SK-N-SH (cell line): Measurements from ENCODE around the gene MYO1B. TPM values are rescaled to one million over a fixed set of nuclear protein-coding genes. Genes with fewer than 3 reads are reported as not detected.

Source experiments
- CTCF ChIA-PET: fragments of 300-600, 350-600 bp; formaldehyde crosslinking; extraction: SDS; loops from one replicate; lab custom pipeline; 2021; lab: Yijun Ruan, JAX
- POLR2A ChIA-PET: fragments of 350-600 bp; sonication (Branson Sonifier 250); formaldehyde crosslinking; extraction: SDS; loops from one replicate; lab custom pipeline; 2020; ENCODE audit warnings: antibody characterized with exemption, inconsistent platforms; lab: Yijun Ruan, JAX
- DNase-seq: peaks from one replicate; pipeline ENCODE4 v3.0.0; 2012
- H2AFZ ChIP-seq: fragments of 200-600 bp; sonication (generic); 2 replicates; pipeline ENCODE4 v1.8.1; 2016; ENCODE audit warnings: antibody characterized with exemption, mild to moderate bottlenecking, low read depth
- H3F3A ChIP-seq: fragments of 200-600 bp; sonication (generic); replicated peaks from 2 replicates; pipeline ENCODE3; 2016; ENCODE audit warnings: antibody characterized with exemption, mild to moderate bottlenecking; ENCODE audit not compliant: insufficient read depth
- H3K27ac ChIP-seq, 2 experiments: fragments of 200-500 bp in 1 of 2; fragments of 200-600 bp in 1 of 2; sonication (Bioruptor generic) in 1 of 2; sonication (generic), shearing (Covaris generic) in 1 of 2; 2 replicates each; pipeline versions ENCODE4 v1.5.1 to v1.6.1; 2014 to 2016; ENCODE audit warnings: low read depth in 2 of 2, inconsistent platforms in 1 of 2, low read length in 1 of 2, mild to moderate bottlenecking in 1 of 2, mixed read lengths in 1 of 2
- H3K27me3 ChIP-seq: fragments of 200-600 bp; sonication (generic), shearing (Covaris generic); 2 replicates; pipeline ENCODE4 v1.6.1; 2016; ENCODE audit warnings: mixed run types; ENCODE audit not compliant: insufficient read depth
- H3K36me3 ChIP-seq, 2 experiments: fragments of 200-500 bp in 1 of 2; fragments of 200-600 bp in 1 of 2; sonication (Bioruptor generic) in 1 of 2; sonication (generic) in 1 of 2; replicated peaks in 1 of 2; 2 replicates each; pipeline versions ENCODE3 to v1.5.1; 2014 to 2016; ENCODE audit warnings: low read length in 1 of 2, mild to moderate bottlenecking in 1 of 2; ENCODE audit not compliant: insufficient read depth in 2 of 2, control insufficient read depth in 1 of 2
- H3K4me1 ChIP-seq, 2 experiments: fragments of 200-500 bp in 1 of 2; fragments of 200-600 bp in 1 of 2; sonication (Bioruptor generic) in 1 of 2; sonication (generic), shearing (Covaris generic) in 1 of 2; 2 replicates each; pipeline versions ENCODE4 v1.5.1 to v1.6.1; 2014 to 2016; ENCODE audit warnings: low read depth in 1 of 2, low read length in 1 of 2, mixed run types in 1 of 2; ENCODE audit not compliant: insufficient read depth in 2 of 2, control insufficient read depth in 1 of 2
- H3K4me2 ChIP-seq: fragments of 200-600 bp; sonication (generic), shearing (Covaris generic); 2 replicates; pipeline ENCODE4 v1.6.1; 2017; ENCODE audit warnings: mixed run types
- H3K4me3 ChIP-seq, 2 experiments: fragments of 200-500 bp in 1 of 2; fragments of 200-600 bp in 1 of 2; sonication (Bioruptor generic) in 1 of 2; sonication (generic), shearing (Covaris generic) in 1 of 2; 2 replicates each; pipeline versions ENCODE4 v1.5.1 to v1.8.1; 2014 to 2016; ENCODE audit warnings: low read depth in 2 of 2, inconsistent platforms in 1 of 2, low read length in 1 of 2, mild to moderate bottlenecking in 1 of 2, mixed read lengths in 1 of 2, moderate library complexity in 1 of 2
- H3K79me2 ChIP-seq: fragments of 200-600 bp; sonication (generic); 2 replicates; pipeline ENCODE4 v1.8.1; 2017; ENCODE audit warnings: mild to moderate bottlenecking; ENCODE audit not compliant: insufficient read depth
- H3K9ac ChIP-seq: fragments of 200-600 bp; sonication (generic); 2 replicates; pipeline ENCODE4 v1.6.1; 2017; ENCODE audit warnings: mixed run types
- H3K9me2 ChIP-seq: fragments of 200-600 bp; sonication (generic); 2 replicates; pipeline ENCODE4 v1.6.1; 2017; ENCODE audit warnings: mixed run types
- H3K9me3 ChIP-seq: fragments of 200-600 bp; sonication (generic); 2 replicates; pipeline ENCODE4 v1.6.1; 2017; ENCODE audit warnings: mixed run types, mild to moderate bottlenecking, moderate library complexity
- H4K20me1 ChIP-seq: fragments of 200-600 bp; sonication (generic); 2 replicates; pipeline ENCODE4 v1.6.1; 2017; ENCODE audit warnings: mild to moderate bottlenecking, mixed run types; ENCODE audit not compliant: insufficient read depth
- CHD2 ChIP-seq: fragments of 150-350 bp; IDR thresholded peaks from 2 replicates; pipeline ENCODE4 v1.6.1; 2018; ENCODE audit warnings: low read length; ENCODE audit not compliant: partially characterized antibody
- ELF1 ChIP-seq: IDR thresholded peaks from 2 replicates; pipeline ENCODE4 v1.4.0; 2012
- EP300 ChIP-seq, 2 experiments: IDR thresholded peaks; 2 replicates each; pipeline versions ENCODE4 v1.4.0 to v1.6.1; 2012; ENCODE audit warnings: borderline replicate concordance in 1 of 2, low read depth in 1 of 2, low read length in 1 of 2
- FOXM1 ChIP-seq: IDR thresholded peaks from 2 replicates; pipeline ENCODE4 v1.4.0; 2012; ENCODE audit warnings: low read depth, mild to moderate bottlenecking
- GATA2 ChIP-seq: sonication (generic); formaldehyde crosslinking; IDR thresholded peaks from 2 replicates; pipeline ENCODE4 v1.5.0; 2020; ENCODE audit warnings: mild to moderate bottlenecking, missing genetic modification reagents
- JUND ChIP-seq: IDR thresholded peaks from 2 replicates; pipeline ENCODE4 v1.4.0; 2012
- MEF2A ChIP-seq: IDR thresholded peaks from 2 replicates; pipeline ENCODE4 v1.4.0; 2012; ENCODE audit warnings: low read depth, borderline replicate concordance
- NRF1 ChIP-seq: IDR thresholded peaks from 2 replicates; pipeline ENCODE4 v1.6.1; 2012; ENCODE audit warnings: low read depth, mild to moderate bottlenecking, low read length
- RCOR1 ChIP-seq: fragments of 150-350 bp; IDR thresholded peaks from 2 replicates; pipeline ENCODE4 v1.6.1; 2017; ENCODE audit warnings: antibody characterized with exemption, low read length
- RFX5 ChIP-seq: IDR thresholded peaks from 2 replicates; pipeline ENCODE4 v1.6.1; 2012; ENCODE audit warnings: mild to moderate bottlenecking, improper control_type of control experiment, low read length
- RXRA ChIP-seq: IDR thresholded peaks from 2 replicates; pipeline ENCODE4 v1.4.0; 2012; ENCODE audit warnings: low read depth, mild to moderate bottlenecking, borderline replicate concordance
- SMC3 ChIP-seq: IDR thresholded peaks from 2 replicates; pipeline ENCODE4 v1.6.1; 2012; ENCODE audit warnings: low read depth, low read length, improper control_type of control experiment
- TAF1 ChIP-seq: IDR thresholded peaks from 2 replicates; pipeline ENCODE4 v1.6.1; 2012; ENCODE audit warnings: low read depth, mild to moderate bottlenecking, low read length, moderate library complexity, borderline replicate concordance
- TEAD4 ChIP-seq: IDR thresholded peaks from 2 replicates; pipeline ENCODE4 v1.4.0; 2012; ENCODE audit warnings: mild to moderate bottlenecking, borderline replicate concordance; ENCODE audit not compliant: insufficient read depth
- USF2 ChIP-seq: fragments of 150-350 bp; IDR thresholded peaks from 2 replicates; pipeline ENCODE4 v1.6.1; 2017; ENCODE audit warnings: antibody characterized with exemption, low read length, low read depth, borderline replicate concordance
- YY1 ChIP-seq: IDR thresholded peaks from 2 replicates; pipeline ENCODE4 v1.4.0; 2012; ENCODE audit warnings: low read depth, mild to moderate bottlenecking
- WGBS: methylation state at CpG from one replicate; pipeline ENCODE4 v1.1.6; 2017; ENCODE audit warnings: low lambda C conversion rate; 5-methylcytosine and 5-hydroxymethylcytosine counted together
- polyA plus RNA-seq, 3 experiments: library from polyadenylated mRNA; depleted of rRNA; stranded (reverse); fragments of >200 nt; gene quantifications; 2 replicates each; pipeline ENCODE4 v1.2.3, GENCODE V29; 2012
- TF ChIP-seq, protein P1 (sequence below): fragments of 150-350 bp; IDR thresholded peaks from 2 replicates; pipeline ENCODE4 v1.6.1; 2016; ENCODE audit warnings: mild to moderate bottlenecking, low read depth, low read length
- TF ChIP-seq, protein P2 (sequence below): IDR thresholded peaks from 2 replicates; pipeline ENCODE4 v1.4.0; 2012; ENCODE audit warnings: low read depth, borderline replicate concordance
- TF ChIP-seq, protein P3 (sequence below): IDR thresholded peaks from 2 replicates; pipeline ENCODE4 v1.4.0; 2012; ENCODE audit warnings: low read depth, borderline replicate concordance

Gene MYO1B
- polyA plus RNA-seq, 1 of the 3 experiments (the other 2 are of a cell fraction), result 20.2 TPM

- no peak for TF ChIP-seq MEF2A
- TF ChIP-seq ELF1, result no peak
- TF ChIP-seq, all 33 proteins: peak for 0
- H3K9me2 ChIP-seq, result no peaks in the 10 kb centered on the region
- H3K4me3 ChIP-seq, result no peak overlapping the region
- H3K27ac ChIP-seq, result no peak overlapping the region
- ChIA-PET POLR2A (no interaction called here), CTCF (interaction anchor here (0.9 to 2.4 kb wide), 3 partner anchors 14 to 306 kb away, joined by 3 to 17 read pairs (median 6); no protein-coding TSS in a partner anchor)
- H3K4me1 ChIP-seq, result no peaks in the 10 kb centered on the region; a peak in 3 of 4 replicates
- 91% methylated on average over 1 of the region's 1 CpG for WGBS
- no peaks in the 10 kb centered on the region for H3K79me2 ChIP-seq
- no peaks in the 10 kb centered on the region for H3K27me3 ChIP-seq
- no peak overlapping the region for H2AFZ ChIP-seq
- DNase-seq, result no peak
- H3K4me2 ChIP-seq, result no peak overlapping the region
- H4K20me1 ChIP-seq, result no peaks in the 10 kb centered on the region
- peaks cover 10% of the 10 kb centered on the region for H3F3A ChIP-seq
- no peaks in the 10 kb centered on the region for H3K36me3 ChIP-seq
- H3K9me3 ChIP-seq, result 0 out of 2 replicates have a peak, but pooled peaks cover 8% of the 10 kb centered on the region
- H3K9ac ChIP-seq, result no peak overlapping the region
Measured at GRCh38 chr2:191215230-191215629, 30.0 kb upstream of the MYO1B start.

DNA sequence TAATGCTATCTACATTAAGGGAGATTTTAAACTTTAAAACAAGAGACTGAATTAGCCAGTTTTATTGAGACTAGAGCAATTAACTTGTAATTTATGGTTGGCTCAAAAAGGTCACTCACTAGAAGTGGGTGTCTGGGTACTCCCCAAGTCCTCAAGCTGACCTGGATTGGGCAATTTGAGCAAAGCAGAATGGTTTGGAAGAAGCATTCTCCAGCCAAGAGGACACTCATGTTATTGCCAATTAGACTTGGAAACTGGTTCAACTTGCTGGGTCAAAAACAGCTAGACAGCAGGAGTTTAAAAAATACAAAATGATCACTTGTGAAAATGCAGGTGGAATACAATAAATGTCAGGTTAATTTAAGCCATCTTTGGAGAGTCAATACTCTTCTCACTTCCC, 29.5 kb upstream of the MYO1B start:
- ChIA-PET CTCF (interaction anchor here (0.9 to 2.4 kb wide), 2 partner anchors 14 to 286 kb away, joined by 3 to 17 read pairs; no protein-coding TSS in a partner anchor), POLR2A (no interaction called here)

DNA sequence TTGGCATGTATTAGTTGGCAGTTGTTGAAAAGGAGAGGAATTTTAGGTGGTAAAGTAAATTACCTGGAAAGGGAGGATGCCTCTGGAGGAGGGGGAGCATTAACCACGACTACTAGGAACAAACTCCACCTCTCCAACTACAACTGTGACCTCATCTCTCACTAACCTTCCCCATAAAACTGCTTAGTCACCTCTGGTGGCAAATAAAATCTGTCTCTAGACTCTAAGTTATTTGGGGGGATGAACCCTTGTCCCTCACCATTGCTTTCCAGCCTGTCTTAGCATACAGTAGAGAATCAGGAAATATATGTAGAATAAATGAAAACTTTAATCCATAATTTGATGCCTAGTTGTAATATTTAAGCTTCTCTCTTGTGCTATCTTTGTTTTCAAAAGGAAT, 27.6 kb upstream of the MYO1B start:
- 50% methylated on average over 1 of the region's 1 CpG for WGBS
- DNase-seq, result no peak
- Histone ChIP-seq H3K4me1 (no peaks in the 10 kb centered on the region; a peak in 3 of 4 replicates), H3K36me3 (no peaks in the 10 kb centered on the region), H3K27ac (no peak overlapping the region), H3F3A (peaks cover 10% of the 10 kb centered on the region), H3K9me2 (no peaks in the 10 kb centered on the region), H3K9me3 (no peaks in the 10 kb centered on the region), H3K79me2 (no peaks in the 10 kb centered on the region), H3K27me3 (no peaks in the 10 kb centered on the region), H3K9ac (no peak overlapping the region), H3K4me3 (no peak overlapping the region), H4K20me1 (no peaks in the 10 kb centered on the region), H2AFZ (no peak overlapping the region; the same call in 1 of the 2 replicates), H3K4me2 (no peak overlapping the region)
- ChIA-PET POLR2A (no interaction called here), CTCF (interaction anchor here (0.6 to 4.8 kb wide), 56 partner anchors 10 to 335 kb away, joined by 3 to 68 read pairs (median 4); partner anchors contain the start of gene MYO1B)
- no peak for TF ChIP-seq USF2
- TF ChIP-seq, protein P1, sequence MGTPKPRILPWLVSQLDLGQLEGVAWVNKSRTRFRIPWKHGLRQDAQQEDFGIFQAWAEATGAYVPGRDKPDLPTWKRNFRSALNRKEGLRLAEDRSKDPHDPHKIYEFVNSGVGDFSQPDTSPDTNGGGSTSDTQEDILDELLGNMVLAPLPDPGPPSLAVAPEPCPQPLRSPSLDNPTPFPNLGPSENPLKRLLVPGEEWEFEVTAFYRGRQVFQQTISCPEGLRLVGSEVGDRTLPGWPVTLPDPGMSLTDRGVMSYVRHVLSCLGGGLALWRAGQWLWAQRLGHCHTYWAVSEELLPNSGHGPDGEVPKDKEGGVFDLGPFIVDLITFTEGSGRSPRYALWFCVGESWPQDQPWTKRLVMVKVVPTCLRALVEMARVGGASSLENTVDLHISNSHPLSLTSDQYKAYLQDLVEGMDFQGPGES, result no peak
- TF ChIP-seq CHD2, result no peak
- TF ChIP-seq YY1, result no peak
- no peak for TF ChIP-seq GATA2 (CRISPR knock-in tag)
- no peak for TF ChIP-seq NRF1
- TF ChIP-seq TAF1, result no peak
- TF ChIP-seq RCOR1, result no peak
- TF ChIP-seq EP300 (IDR thresholded peaks at IDR 0.05; ENCODE audit: borderline replicate concordance in 1 of 2, low read depth in 1 of 2, low read length in 1 of 2), result no peak
- TF ChIP-seq, protein P2, sequence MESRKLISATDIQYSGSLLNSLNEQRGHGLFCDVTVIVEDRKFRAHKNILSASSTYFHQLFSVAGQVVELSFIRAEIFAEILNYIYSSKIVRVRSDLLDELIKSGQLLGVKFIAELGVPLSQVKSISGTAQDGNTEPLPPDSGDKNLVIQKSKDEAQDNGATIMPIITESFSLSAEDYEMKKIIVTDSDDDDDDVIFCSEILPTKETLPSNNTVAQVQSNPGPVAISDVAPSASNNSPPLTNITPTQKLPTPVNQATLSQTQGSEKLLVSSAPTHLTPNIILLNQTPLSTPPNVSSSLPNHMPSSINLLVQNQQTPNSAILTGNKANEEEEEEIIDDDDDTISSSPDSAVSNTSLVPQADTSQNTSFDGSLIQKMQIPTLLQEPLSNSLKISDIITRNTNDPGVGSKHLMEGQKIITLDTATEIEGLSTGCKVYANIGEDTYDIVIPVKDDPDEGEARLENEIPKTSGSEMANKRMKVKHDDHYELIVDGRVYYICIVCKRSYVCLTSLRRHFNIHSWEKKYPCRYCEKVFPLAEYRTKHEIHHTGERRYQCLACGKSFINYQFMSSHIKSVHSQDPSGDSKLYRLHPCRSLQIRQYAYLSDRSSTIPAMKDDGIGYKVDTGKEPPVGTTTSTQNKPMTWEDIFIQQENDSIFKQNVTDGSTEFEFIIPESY, result no peak
- no peak for TF ChIP-seq FOXM1
- TF ChIP-seq TEAD4, result no peak
- TF ChIP-seq RXRA, result no peak

More for the DNA sequence above, 29.5 kb upstream of the MYO1B start:
- Histone ChIP-seq H3K27ac (no peak overlapping the region), H3F3A (peaks cover 10% of the 10 kb centered on the region), H3K79me2 (no peaks in the 10 kb centered on the region), H3K4me3 (no peak overlapping the region), H3K27me3 (no peaks in the 10 kb centered on the region), H4K20me1 (no peaks in the 10 kb centered on the region), H3K9me2 (no peaks in the 10 kb centered on the region), H3K4me1 (no peaks in the 10 kb centered on the region; a peak in 3 of 4 replicates), H3K36me3 (no peaks in the 10 kb centered on the region), H3K4me2 (no peak overlapping the region), H2AFZ (no peak overlapping the region), H3K9me3 (0 out of 2 replicates have a peak, but pooled peaks cover 8% of the 10 kb centered on the region), H3K9ac (no peak overlapping the region)
- TF ChIP-seq JUND (no peak), NRF1 (no peak), SMC3 (no peak), RFX5 (no peak)
- TF ChIP-seq, protein P3, sequence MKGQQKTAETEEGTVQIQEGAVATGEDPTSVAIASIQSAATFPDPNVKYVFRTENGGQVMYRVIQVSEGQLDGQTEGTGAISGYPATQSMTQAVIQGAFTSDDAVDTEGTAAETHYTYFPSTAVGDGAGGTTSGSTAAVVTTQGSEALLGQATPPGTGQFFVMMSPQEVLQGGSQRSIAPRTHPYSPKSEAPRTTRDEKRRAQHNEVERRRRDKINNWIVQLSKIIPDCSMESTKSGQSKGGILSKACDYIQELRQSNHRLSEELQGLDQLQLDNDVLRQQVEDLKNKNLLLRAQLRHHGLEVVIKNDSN, result no peak
- DNase-seq, result no peak
